Measurements from ENCODE around the gene KRTAP10-12.

Gene KRTAP10-12

DNA sequence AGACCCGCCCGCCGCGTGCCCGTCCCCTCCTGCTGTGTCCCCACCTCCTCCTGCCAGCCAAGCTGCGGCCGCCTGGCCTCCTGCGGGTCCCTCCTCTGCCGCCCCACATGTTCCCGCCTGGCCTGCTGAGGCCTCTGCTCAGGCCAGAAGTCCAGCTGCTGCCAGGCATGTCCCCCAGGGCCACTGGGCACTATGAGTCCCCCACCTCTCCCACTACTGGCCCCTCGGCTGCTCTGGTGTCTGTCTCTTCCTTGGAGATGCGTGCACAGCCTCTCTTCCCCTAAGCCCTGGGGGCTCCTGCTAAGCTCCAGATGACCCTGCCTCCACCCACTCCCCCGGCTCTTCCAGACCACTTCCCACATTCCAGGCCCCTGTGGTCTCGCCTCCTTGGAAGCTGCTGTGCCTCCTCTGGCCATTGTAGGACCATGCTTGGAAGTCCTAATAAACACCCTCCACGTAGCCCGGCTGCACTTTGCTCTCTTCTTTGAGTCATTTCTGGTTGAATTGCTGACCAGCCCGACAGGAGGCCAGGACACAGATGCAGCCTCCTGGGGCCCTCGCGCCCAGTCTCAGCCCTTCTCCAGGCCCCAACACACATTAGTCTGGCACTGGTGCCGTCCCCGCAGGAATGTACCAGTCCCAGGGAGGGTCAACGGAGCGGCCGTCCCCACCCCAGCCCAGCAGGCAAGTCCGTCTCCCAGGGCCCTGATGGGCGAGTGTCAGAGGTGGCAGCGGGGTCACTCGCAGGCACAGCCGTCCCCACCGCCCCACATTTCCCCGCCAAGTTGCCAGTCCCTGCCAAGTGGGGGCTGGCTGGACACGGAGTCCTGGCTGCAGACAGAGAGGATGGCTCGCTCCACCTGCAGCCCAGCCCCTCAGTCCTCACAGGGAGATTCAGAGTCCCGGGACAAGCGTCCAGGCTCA lies 1.1 kb downstream of the KRTAP10-12 start:
- DNase-seq (ENCODE audit: extremely low read depth in 1 of 2, low read depth in 1 of 2), result no peak

- DNase-seq (ENCODE audit: extremely low read depth in 1 of 2, low read depth in 1 of 2), result no peak
Observed at GRCh38 chr21:44699502-44700001, 2.6 kb downstream of the KRTAP10-12 start.

GRCh38 chr21:44700101-44701022 lies 3.4 kb downstream of the KRTAP10-12 start:
- DNase-seq (ENCODE audit: extremely low read depth in 1 of 2, low read depth in 1 of 2), result no peak

DNA sequence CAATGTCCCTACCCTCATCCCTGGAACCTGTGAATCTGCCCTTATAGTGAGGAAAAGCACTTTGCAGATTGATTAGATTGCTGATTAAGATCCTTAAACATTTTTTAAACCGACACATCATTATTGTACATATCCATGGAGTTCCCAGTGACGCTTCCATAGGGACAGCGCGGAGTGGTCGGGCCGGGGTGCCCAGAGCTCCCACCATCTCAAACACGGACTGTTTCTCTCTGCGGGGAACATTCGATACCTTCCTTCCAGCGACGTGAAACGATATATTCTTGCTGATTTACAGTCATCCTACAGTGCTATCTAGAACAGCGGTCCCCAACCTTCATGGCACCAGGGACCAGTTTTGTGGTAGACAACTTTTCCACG lies 4.0 kb downstream of the KRTAP10-12 start:
- DNase-seq (ENCODE audit: extremely low read depth in 1 of 2, low read depth in 1 of 2), result no peak

- DNase-seq (ENCODE audit: extremely low read depth in 1 of 2, low read depth in 1 of 2), result no peak
Observed at GRCh38 chr21:44701541-44701940, 4.6 kb downstream of the KRTAP10-12 start.

GRCh38 chr21:44702111-44702972 lies 5.4 kb downstream of the KRTAP10-12 start:
- no peak for DNase-seq (ENCODE audit: extremely low read depth in 1 of 2, low read depth in 1 of 2)

- DNase-seq (ENCODE audit: extremely low read depth in 1 of 2, low read depth in 1 of 2), result no peak
Observed at GRCh38 chr21:44702973-44703730, 6.2 kb downstream of the KRTAP10-12 start.

- DNase-seq (ENCODE audit: extremely low read depth in 1 of 2, low read depth in 1 of 2), result no peak
Observed at GRCh38 chr21:44703731-44704635, 7.0 kb downstream of the KRTAP10-12 start.

GRCh38 chr21:44704636-44705001 lies 7.6 kb downstream of the KRTAP10-12 start:
- no peak for DNase-seq (ENCODE audit: extremely low read depth in 1 of 2, low read depth in 1 of 2)

- no peak for DNase-seq (ENCODE audit: extremely low read depth in 1 of 2, low read depth in 1 of 2)
Observed at GRCh38 chr21:44706026-44706705, 9.2 kb downstream of the KRTAP10-12 start.

DNA sequence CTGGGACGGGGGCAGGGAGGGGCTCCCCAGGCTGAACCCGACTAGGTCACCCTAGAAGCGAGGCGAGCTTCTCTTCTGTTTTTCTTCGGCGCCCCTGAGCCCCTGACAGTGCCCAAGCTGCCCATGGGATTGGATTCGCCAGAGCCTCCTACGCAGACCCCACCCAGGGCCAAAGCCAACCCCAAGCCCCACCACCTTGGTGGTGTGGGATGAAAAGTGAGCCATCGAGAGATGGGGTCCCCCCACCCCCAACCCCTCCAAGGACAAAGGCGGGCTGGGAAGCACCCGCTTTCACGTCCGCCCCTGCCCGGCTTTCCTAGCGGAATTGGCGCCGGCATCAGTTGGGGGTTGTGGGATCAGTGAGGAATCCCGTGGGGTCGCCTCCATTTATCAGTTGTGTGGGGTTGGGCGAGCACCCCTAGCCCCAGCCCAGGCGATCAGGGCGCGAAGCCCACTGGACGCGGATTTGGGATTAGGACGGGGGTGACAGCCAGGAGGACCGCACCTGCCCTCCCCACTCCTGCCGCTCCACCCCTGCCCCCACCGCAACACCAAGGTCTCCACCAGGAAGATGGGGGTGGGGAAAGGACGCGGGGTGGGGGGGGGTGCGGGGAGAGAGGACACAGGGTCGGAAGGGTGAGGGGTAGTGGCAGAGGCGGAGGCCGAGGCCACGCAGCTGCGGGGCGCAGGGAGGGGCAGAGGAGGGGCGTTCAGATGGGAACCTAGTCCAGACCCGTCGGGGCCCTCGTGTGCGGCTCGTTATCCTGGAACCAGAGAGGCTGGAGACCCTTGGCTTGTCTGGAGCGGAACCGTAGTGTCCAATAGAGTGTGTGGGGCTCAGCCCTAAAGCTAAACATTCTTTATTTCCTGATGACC lies 10.0 kb downstream of the KRTAP10-12 start:
- DNase-seq (ENCODE audit: extremely low read depth in 1 of 2, low read depth in 1 of 2), result no peak

GRCh38 chr21:44708213-44708865 lies 11.4 kb downstream of the KRTAP10-12 start:
- no peak for DNase-seq (ENCODE audit: extremely low read depth in 1 of 2, low read depth in 1 of 2)

GRCh38 chr21:44708866-44709425 lies 12.0 kb downstream of the KRTAP10-12 start:
- DNase-seq (ENCODE audit: extremely low read depth in 1 of 2, low read depth in 1 of 2), result no peak

GRCh38 chr21:44709426-44710293 lies 12.7 kb downstream of the KRTAP10-12 start:
- DNase-seq (ENCODE audit: extremely low read depth in 1 of 2, low read depth in 1 of 2), result no peak

GRCh38 chr21:44710294-44710665 lies 13.3 kb downstream of the KRTAP10-12 start:
- no peak for DNase-seq (ENCODE audit: extremely low read depth in 1 of 2, low read depth in 1 of 2)

Data from activated CD8-positive, alpha-beta memory T cell treated with anti-CD3 and anti-CD28 coated beads for 1 hour (primary cell).